COLO668 (cell line): Measurements from ENCODE around the gene WDR4.
"Not testable (repeated sequence)": the region's sequence is repeated elsewhere in the genome, so short reads cannot be mapped to it uniquely, and the experiment has no call there.

Source experiments
- DNase-seq: peaks from one replicate; lab custom pipeline; 2025; ENCODE audit not compliant: unreplicated experiment; lab: John Stamatoyannopoulos, UW

The WDR4 gene

DNA sequence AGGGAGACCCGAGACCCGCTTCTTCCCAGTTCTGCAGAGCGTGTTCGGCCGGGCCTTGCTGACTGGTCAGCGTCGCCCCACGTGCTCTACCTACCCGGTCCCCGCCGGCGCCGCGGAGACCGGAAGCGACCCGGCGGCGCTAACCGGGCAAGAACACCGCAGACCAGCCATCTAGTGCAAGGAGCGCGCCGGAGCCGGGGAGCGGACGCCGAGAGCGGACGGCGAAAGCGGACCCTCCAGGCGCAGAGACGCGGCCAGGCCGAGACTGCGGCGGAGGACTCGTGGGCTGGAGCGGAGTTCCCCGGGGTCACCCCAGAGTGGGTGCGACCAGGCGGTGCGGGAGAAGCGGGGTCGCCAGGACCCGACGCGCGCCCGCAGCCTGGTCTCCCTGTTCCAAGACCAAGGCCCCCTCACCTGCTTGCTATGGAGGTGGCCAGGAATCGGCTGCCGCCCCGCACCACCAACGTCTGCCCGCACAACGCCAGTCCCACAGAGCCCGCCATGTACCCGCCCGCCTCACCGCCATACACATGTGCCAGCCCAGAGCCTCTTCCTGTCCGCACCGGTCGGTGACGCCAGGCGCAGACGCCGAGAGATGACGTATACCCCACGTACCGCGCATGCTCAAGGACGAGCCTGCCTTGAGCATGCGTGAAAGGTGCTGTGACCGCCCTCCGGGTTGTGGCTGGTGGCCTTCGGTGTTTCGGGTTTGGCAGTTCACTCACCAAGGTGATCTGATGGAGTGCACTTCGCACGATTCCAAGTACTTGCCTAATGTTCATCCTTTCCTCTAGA, at the start of gene WDR4:
Gene WDR4, minus strand, starts transcription at position 547 of the 795 bp plus-strand sequence. Its CDS starts 44 bp downstream, at position 503.
- peak; percentile 98 for DNase-seq

DNA sequence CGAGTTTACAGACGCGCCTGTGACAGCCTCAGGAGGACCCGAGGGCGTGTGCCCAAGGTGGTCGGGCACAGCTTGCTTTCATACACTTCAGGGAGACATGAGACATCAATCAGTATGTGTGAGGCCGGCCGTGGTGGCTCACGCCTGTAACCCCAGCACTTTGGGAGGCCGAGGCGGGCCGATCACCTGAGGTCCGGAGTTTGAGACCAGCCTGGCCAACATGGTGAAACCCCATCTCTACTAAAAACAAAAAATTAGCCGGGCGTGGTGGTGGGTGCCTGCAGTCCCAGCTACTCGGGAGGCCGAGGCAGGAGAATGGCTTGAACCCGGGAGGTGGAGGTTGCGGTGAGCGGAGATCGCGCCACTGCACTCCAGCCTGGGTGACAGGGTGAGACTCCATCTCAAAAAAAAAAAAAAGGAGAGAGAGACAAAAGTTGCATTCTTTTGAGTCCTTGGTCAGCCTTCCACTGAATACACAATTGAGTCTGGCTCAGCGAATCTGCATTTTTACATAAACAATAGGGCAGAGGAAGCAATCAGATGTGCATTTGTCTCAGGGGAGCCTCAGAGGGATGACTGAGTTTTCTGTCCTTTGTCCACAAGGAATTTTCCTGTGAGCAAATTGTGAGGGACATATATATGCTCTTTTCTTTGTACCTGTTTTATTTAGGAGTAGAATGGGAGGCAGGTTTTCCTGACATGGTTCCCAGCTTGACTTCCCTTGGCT, 48.3 kb upstream of the WDR4 start:
- DNase-seq: not testable (repeated sequence)

DNA sequence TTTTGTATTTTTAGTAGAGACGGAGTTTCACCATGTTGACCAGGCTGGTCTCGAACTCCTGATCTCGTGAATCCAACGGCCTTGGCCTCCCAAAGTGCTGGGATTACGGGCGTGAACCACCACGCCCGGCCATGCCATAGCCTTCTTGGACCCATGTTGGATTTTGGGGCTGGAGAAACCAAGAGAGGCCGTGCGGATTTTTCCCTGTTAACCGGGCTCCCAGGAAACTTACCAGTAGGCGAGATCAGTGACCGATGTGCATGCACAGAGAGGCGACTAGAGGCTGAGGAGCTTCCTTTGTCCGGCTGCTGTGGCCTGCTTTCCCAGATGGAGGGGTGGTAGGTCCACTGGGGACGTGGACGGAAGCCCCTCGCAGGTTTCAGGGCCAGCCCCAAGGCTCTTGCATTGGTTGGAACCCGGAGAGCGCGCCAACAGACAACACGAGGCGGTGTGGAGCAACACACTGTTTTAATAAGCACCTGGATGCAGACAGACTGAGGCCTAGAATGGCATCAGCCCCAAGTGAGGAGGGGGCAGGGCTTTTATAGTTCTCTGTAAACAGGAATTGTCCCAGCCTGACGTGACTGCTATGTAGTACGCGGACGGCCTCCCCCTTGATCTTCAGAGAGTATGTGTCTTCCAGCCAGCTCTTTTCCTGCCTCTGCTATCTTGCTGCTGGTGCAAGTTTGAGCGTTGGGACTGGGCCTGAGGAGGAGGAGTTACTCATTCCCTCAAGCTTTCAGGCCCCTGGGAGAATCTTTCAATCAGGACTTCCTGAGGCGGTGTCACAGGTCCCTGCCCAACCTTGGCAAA, 46.0 kb upstream of the WDR4 start, which contains the start of gene ERVH48-1:
Gene ERVH48-1, minus strand, starts transcription at position 517 of the 813 bp plus-strand sequence. CDS start 6,624 bp downstream, outside the sequence.
- DNase-seq: no peak

DNA sequence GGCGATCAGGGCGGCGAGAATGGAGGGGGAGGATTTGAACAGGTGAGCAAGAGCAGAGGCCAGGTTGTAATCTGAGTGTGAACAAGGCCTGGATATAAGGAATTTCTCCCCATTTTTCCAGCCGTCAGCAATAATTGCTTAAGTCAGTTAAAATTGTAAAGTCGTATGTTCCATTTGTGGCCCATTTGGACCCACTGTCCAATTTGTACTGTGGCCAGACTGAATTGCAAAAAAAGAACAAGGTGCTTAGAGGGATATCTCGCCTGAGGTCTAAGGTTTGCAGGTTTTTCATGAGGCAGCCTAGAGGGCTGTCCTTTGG, 45.1 kb upstream of the WDR4 start:
- no peak for DNase-seq

DNA sequence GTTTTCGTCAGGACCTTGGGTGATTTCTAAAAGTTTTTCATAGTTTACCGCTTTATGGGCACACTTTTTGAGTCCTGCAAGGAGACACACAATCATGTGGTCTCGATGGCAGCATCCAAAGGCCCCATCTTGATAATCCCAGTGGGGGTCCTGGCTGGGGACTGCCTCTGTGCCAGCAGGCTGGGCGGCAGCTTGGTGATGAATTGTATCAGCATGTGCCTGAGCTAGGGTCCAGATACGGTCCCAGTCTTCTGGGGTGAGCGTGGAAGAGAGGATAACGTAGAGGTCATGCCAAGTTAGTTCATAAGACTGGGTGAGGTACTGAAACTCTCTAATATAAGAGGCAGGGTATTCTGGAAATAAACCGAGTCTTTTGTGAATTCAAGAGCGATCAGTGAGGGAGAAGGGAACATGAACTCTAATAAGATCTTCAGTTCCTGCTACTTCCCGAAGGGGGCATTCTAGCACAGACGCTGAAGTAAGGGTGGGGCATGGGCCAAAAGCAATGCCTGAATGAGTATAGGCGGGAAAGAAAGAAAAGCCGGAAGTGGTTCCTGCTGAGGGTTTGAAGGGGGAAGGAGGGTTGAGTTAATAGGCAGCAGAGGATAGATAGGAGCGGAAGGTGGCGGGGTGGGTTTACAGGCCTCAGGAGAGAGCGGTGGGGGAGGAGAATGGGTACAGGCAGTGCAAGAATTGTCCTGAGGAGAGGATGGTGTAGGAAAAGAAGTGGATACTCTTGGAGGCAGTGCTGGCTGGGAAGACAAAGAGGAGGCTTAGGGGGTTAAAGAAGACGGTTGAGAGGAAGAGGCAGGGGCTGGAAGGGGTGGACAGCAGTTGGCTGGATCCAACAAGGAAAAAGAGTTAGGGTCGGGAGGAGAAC, 44.5 kb upstream of the WDR4 start:
- DNase-seq: peak; percentile 84

DNA sequence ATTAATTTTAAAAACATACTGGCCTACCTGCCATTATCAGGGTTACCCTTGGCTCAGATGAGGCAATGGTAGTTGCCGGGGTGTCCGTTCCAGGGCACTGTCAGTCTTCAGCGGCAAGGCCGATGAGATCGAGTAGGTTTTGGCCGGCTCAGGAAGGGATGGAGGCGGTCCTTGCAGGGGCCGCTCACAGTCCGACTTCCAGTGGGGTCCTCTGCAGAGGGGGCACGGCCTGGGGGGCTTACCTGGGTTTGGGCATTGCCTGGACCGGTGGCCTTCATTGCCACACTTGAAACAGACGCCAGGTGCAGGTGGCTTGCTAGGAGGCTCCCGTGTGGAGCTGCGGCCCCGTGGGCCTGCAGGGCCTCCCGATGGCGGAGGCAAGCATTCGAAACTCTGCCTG, 43.6 kb upstream of the WDR4 start:
- DNase-seq: no peak

DNA sequence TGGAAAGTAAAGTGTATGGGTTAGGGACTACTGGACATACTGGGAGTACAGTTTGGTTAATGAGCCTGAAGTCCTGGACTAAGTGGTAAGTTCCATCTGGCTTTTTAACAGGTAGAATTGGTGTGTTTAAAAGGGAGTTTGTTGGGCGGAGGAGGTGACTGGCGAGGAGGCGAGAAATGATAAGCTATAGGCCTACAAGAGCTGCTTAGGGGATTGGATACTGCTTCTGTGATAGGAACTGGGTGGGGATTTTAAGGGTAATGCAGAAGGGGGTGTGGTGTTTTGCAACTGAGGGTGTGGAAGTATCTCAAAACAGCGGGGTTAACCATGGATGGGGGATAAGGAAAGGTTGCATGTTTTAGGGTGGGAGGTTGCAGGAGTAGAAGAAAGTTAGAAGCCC, 42.6 kb upstream of the WDR4 start:
- no peak for DNase-seq

- DNase-seq: peak; percentile 61
These were observed 39.0 kb upstream of the WDR4 start for GRCh38 chr21:42918291-42918690.

GRCh38 chr21:42913476-42913875, 34.1 kb upstream of the WDR4 start:
- DNase-seq: no peak

- DNase-seq: not testable (repeated sequence)
These were observed 32.6 kb upstream of the WDR4 start for GRCh38 chr21:42911920-42912319.

DNA sequence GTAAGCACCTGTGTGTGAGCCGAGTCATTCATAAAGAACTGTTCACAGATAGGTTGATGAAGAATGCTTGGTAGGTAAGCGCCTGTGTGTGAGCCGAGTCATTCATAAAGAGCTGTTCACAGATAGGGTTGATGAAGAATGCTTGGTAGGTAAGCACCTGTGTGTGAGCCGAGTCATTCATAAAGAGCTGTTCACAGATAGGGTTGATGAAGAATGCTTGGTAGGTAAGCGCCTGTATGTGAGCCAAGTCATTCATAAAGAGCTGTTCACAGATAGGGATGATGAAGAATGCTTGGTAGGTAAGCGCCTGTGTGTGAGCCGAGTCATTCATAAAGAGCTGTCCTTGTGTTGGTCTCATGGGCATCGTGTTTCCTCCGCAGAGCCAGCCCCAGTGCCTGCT, 29.1 kb upstream of the WDR4 start:
- DNase-seq: not testable (repeated sequence)

DNA sequence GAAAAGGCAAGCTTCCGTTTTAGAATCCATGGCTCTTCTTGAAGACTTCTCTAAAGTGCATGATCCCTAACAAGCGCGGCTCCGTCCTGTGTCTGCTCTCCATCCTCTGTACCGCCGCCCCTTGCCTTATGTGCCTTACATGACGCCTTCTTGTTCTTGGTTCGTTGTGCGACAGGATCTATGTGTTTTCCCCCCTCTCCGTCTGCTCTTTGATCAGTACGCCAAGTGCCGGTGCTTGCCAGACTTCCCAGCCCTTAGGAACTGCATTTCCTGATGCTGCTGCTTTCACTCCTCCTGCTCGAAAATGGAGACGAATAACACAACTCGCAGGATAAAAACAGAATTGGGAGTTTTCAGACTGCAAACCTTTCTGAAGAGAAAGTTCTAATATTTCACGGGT, 26.9 kb upstream of the WDR4 start:
- DNase-seq: no peak

DNA sequence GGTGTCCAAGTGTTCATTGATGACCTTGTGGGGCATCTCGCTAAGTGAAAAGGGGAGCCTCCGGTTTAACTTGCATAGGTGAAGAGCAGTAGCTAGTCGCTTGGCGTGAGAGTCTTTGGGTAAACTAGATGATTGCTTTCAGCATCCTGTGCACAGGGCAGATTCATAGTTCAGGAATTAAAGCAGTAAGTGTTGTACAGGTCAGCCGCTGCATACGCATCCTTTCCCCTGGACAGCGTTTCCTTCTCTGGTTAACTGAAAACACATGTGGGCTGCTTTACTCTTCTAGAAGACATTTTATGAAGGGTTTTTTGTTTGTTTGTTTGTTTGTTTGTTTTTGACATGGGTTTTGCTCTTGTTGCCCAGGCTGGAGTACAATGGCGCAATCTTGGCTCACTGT, 25.9 kb upstream of the WDR4 start:
- no peak for DNase-seq

- no peak for DNase-seq
These were observed 24.5 kb upstream of the WDR4 start for GRCh38 chr21:42903817-42904216.

- no peak for DNase-seq
These were observed 21.1 kb upstream of the WDR4 start for GRCh38 chr21:42900446-42900845.

DNA sequence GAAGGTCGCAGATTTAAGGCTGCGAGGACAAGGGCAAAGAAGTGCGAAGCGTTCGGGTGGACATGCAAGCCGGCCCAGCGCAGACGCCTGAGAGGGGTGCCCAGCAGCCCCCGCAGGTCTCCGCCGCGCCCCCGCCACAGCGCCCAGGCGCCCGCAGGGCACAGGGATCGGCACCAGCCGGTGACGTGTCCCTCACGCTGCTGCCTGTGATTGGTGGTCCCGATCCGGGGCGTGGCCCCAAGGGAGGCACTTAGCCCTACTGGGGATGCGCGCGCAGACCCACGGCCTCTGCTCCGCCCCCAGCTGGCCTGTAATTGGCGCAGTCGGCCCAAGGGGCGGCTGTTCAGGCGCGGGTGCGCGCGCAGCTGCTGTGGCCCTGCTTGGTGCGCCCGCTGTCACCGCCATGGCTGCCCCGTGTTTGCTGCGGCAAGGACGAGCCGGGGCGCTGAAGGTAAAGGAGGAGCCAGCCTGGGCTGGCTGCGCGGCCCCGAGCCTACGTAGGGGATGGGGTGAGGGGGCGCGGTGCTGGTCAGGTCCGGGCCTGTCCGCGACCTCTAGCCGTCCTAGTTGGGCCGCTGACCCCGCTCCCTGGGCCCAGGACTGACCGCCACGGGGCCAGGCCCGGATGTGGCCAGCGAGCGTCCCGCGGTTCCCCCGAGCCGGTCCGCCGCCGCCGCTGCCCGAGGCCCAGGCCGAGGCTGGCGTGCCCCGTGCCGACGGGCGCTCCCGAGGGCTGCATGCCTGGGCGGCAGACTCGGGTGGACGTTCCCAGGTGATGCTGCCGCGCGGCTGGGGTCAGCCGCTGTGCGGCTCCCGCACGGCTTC, 13.8 kb upstream of the WDR4 start, which contains the start of gene NDUFV3:
Gene NDUFV3, plus strand, starts transcription at position 379 of the 825 bp plus-strand sequence. Its CDS starts 25 bp downstream, at position 404.
- peak; percentile 100 for DNase-seq

DNA sequence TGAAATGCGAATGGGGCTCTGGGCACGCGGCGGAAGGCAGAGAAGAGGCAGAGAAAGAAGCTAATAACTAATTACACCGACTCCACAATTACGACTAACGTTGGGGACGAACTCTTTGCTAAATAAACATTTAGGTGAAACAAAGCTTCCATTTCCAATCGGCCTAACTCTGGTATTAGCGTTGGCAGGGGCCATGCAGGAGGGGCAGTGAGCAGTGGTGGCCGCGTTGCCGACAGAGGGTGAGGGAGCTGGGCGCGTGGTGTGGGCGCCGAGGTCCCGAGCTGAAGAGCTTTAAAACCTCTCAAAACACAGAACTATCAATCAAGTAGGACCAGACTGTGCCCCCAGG, 13.2 kb upstream of the WDR4 start:
- peak; percentile 55 for DNase-seq

DNA sequence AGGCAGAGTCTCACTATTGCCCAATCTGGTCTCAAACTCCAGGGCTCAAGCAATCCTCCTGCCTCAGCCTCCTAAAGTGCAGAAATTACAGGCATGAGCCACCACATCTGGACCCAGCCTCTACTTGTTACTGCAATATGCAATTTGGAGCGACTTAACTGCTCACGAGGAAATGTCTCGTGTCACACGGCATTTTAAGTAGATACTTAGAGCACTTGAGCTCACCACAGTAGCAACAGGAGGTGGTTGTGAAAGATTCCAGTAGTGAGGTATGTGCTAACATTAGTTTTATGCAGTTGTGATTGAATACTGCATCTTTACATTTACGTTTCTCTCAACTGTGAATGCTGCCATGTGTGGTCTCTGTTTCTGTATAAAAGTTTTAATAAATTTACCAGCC, 8.0 kb upstream of the WDR4 start:
- no peak for DNase-seq

GRCh38 chr21:42883921-42884320, 4.6 kb upstream of the WDR4 start:
- no peak for DNase-seq

- DNase-seq: no peak
These were observed 1.0 kb upstream of the WDR4 start for GRCh38 chr21:42880352-42880751.
